CMK (cell line): Measurements from ENCODE around the gene ARHGEF12.

ENCODE experiments used
- DNase-seq: peaks from one replicate; pipeline ENCODE4 v3.0.0-alpha.2; 2010; ENCODE audit warnings: low read depth

ARHGEF12 gene

GRCh38 chr11:120536797-120537169 lies 200.6 kb downstream of the ARHGEF12 start:
- no peak for DNase-seq

- no peak for DNase-seq
Measured at GRCh38 chr11:120537996-120538395, 201.8 kb downstream of the ARHGEF12 start.

- no peak for DNase-seq
Measured at GRCh38 chr11:120538707-120539106, 202.5 kb downstream of the ARHGEF12 start.
